Stimulated activated CD8-positive, alpha-beta memory T cell treated with anti-CD3 and anti-CD28 coated beads, Interleukin-7, amount 100 ng/mL, for 48 hours (primary cell): ENCODE results near the gene CNTRL.
"Not testable (repeated sequence)": the region's sequence is repeated elsewhere in the genome, so short reads cannot be mapped to it uniquely, and the experiment has no call there.

Source experiments
- DNase-seq, 2 donors: peaks; one replicate each; pipeline ENCODE4 v3.0.0-alpha.2; 2020; ENCODE audit warnings: low read depth in 1 of 2; ENCODE audit errors: extremely low read depth in 1 of 2

CNTRL gene

DNA sequence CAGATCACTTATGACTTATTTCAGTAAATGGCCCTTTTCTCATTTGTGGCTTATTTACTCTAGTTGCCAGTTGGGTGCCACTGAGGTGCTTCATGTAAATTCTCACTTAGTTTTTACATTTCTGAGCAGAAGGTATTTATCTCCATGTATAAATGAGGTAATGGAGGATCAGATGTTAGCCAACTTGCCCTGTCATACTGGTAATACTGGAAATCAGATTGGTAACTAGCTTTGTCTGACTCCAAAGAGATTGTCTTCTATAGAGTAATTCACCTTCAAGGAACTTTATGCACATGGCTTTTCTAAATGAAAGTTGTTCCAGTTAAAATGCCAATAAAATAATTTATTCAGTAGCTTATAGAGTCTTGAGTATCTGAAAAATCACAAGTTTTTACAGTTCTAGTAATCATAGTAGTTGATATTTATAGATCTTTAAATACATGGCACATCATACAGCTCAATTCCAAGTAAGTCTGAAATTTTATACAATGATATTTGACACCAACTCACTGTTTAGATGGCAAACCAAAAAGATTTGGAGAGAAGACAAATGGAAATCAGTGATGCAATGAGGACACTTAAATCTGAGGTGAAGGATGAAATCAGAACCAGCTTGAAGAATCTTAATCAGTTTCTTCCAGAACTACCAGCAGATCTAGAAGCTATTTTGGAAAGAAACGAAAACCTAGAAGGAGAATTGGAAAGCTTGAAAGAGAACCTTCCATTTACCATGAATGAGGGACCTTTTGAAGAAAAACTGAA lies 98.2 kb downstream of the CNTRL start:
- DNase-seq: no peak

DNA sequence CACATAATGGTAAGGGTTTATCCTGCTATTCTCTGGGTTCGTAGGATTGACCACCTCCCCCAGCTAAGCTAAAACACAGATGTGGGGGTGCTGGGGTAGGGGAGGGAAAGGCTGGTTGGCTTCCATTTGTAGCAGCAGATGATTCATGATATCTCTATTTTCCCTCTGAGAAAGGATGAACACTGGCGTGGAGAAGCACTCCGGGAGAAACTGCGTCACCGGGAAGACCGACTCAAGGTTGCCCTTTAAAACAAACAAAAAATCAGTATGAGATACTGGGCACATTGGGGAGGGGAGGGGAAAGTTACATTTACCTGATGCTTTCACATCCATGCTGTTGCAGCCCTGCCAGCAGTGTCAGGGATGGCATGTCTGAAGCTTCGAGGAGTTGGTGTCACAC lies 98.7 kb downstream of the CNTRL start:
- DNase-seq: no peak

DNA sequence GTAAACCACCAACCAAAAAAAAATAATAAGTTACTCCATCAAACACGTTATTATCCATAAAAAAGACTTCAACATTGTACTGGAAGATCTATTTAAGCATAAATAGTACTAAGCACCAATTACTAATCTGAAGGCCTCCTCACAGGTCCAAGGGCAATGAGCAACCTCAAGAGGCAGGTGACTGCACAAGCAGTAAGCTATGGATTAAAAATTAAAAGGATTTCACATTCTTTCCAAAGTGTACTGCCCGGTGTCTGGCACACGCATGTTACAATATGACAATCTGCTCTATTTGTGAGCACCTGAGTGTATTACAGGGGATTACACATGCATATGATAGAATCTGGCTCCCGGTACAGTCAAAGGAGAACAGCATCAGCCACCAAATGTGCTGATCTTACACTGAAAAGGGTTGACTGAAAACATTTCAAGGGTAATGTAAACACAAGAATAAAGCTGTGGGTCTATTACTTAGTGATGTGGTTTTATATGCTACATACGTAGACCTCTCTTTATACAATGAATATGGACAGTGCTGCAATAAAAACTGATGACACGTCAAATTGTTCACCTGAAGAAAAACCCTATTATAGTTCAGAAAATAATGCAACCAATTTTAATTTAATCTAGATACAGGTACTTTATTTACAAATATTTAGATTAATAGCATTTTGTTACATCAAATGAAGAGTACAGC lies 104.1 kb downstream of the CNTRL start:
- no peak for DNase-seq

DNA sequence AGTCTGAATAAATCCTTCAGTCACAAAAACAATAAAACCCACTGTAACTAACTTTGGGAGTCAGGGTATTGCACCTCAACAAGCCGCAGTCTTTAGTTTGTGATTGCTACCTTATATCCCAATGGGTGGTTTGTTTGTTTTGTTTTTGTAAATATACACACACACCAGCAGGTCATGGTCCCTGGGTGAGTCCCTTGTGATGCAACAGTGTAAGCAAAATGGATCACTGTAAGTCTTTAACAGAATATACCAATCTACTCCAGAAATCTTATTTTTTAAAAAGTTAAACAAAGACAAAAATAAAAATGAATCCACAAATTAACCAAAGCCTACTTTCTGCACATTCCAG lies 104.6 kb downstream of the CNTRL start:
- DNase-seq: not testable (repeated sequence)

GRCh38 chr9:121179930-121180681 lies 105.4 kb downstream of the CNTRL start:
- DNase-seq: no peak

GRCh38 chr9:121182101-121182836 lies 107.5 kb downstream of the CNTRL start:
- no peak for DNase-seq

DNA sequence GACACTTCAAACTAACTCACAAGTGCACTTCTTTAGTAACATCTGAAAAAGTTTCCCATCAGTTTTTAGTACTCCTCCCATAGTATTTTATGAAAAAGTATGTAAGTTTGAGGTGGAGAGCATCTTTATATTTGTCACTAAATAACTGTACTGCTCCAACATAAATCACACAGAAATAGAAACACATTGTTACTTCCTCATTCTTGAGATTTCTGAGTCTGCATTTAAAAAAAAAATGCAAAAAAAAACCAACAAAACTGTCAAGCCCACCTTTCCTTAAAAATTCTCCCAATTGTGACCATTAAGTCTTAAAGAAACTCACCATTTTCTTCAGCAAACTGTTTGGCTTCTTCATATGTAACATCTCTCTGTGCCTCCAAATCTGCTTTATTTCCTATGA lies 108.2 kb downstream of the CNTRL start:
- no peak for DNase-seq

DNA sequence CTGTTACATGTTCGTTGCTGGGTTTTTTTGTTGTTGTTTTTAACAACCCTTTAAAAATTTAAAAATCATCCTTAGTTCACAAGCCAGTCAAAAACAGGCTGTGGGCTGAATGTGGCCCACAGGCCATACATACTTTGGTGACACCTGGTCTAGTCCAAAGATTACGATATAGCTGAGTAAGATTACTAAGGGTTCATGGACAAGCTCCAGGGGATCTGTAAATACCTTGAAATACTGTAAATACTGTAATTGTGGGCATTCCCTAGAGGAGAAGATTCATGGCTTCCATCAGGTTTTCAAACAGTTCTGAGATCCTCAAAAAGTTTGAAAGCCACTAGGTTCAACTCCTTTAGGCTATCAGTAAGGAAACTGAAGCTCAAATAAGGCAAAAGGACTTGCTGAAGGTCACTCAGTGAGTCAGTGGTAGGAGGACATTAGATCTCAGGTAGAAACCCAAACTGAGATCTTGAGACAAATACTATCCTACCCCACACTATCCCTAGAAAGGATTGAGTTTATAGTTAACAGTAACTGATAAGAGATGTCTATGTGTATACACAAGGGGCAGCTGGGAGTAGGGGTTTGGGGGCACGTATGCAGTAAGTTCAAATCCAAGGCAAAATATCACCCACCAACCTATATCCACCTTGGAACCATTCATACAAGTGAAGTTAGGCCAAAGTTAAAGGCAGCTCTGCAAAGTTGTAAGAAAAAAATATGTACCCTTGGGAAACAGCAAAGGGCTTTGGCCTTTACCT lies 109.1 kb downstream of the CNTRL start:
- DNase-seq: no peak

GRCh38 chr9:121184463-121184862 lies 109.7 kb downstream of the CNTRL start:
- no peak for DNase-seq

GRCh38 chr9:121185178-121185745 lies 110.5 kb downstream of the CNTRL start:
- no peak for DNase-seq

DNA sequence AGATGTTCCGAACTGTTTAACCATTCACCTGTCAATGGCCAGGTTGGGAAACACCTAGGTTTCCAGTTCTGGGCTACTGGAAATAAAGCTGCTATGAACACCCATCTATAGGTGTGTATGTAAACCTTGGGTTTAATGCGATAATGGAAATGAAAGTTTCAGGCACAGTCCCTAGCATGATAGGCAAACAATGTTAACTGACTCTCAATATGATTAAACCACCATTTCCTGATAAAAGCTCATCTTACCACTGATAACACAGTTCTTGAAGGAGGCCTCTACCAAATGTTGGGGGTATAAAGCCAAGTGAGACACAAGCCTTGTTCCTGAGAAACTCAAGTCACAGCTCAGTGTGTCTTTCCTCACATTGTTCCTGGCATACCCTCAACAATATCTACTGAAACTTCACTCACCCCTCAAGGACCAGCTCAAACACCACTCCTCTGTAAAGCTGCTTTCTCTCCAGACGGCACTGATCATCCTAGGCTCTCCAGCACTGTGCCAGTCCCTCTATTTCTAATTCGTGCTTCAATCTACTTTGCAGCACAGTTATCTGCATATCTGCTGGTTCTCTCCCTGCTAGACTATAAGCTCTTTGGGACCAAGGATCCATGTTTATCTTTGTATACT lies 111.1 kb downstream of the CNTRL start:
- DNase-seq: no peak

DNA sequence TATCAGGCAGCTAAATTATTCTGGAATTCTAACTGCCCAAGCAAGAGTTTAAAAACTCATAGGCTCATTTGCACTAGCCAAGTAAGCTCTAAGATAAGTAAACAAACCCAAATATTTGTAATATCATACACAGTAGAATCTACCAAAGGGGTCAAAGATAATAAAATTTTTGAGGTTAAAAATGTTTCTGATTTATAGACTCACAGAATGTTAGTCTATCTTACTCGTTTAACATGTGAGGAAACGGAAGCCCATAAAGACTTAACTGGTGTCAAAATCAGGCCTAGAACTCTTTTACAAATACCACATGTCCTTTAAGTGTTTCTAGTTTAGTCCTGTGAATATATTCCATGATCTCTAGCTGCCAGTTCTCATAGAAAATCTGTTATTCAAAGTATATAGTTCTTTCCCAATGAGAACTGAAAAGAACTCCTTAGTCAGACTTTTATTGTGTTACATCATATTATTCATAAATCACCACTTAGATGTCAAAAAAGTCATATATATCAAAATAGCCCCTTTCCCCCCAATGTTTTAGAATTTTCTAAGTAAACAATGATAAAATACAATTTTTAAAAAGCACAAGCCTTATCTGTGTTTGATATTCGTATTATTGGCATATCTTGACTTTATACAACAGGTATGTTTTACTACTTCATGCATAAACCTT lies 113.0 kb downstream of the CNTRL start:
- DNase-seq: no peak

DNA sequence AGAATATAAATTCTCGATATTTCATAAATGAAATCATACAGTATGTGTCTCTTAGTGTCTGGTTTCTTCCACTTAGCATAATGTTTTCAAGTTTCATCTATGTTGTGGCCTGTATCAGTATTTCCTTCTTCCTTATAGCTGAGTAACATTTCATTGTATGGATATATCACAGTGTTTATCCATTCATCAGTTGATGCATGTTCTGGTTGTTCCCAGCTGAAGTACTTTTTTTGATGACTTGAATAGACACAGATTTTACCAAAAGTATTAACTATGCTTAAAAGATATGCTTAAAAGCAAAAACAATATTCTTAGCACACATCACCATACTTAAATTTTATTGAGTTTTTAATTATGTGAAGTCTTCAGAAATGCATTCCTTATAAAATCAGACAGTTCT lies 114.3 kb downstream of the CNTRL start:
- DNase-seq: no peak

DNA sequence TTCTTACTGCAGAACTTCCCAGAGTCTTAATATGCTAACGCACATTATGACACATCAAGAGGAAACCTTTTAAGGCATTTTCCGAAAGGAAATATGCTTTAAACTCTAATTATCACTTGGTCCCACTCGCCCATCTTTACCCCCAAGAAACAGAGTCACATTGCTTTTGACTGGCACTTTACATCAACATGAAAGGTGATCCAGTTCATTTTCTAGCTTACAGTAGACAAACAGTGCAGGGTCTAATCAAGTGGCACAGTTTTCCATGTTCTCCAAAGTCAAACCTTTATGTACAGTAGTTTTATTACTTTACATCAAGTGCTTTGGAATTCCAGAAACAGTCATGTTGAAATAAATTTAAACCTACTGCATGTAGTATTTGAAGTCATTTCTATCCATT lies 114.9 kb downstream of the CNTRL start:
- no peak for DNase-seq

- DNase-seq: no peak
Measured at GRCh38 chr9:121191235-121191634, 116.5 kb downstream of the CNTRL start.

- DNase-seq: no peak
Measured at GRCh38 chr9:121192518-121192917, 117.8 kb downstream of the CNTRL start.

- DNase-seq: no peak
Measured at GRCh38 chr9:121192959-121193640, 118.3 kb downstream of the CNTRL start.

DNA sequence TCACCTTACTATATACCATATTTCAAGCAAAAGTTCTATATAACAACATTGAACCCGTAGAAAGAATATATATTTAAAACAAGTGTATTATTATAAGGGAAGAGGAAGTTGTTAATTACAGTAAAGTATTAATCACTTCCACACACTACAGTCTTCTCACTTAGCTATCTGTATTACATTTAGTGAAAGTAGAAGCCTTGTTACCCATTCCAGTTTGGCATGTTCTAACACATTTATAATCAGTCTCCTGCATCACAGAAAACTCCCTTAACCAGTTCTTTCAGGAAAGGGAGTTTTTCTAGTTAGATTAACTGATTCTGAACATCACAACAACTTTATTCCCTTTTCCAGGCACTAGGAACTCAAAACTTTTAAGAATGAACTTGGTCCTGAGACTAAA lies 120.0 kb downstream of the CNTRL start:
- DNase-seq: no peak

DNA sequence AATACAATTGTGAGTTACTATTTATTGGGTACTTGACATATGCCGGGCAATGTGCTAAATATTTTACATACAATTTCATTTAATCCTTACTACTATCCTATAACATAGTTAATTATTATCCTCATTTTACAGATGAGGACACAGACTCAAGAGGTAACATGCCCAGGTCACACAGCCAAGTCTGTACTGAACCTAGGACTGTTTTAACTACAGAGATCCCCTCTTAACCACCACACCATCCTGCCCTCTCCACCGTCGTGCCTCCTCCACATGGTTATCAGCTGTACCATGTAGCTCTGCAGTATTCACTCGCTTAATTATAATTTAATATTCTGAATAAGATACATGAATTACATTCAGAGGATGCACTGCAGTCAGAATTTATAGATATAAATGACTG lies 121.6 kb downstream of the CNTRL start:
- no peak for DNase-seq
